ENCODE measurements around the gene CHD2. TPM values are rescaled to one million over a fixed set of nuclear protein-coding genes. Genes with fewer than 3 reads are reported as not detected.

CHD2 gene
- total and polyA plus RNA-seq, 2 donors, result 62.0 to 78.7 TPM

- no peaks in the 10 kb centered on the region for H3K4me1 ChIP-seq (ENCODE audit: control insufficient read depth in 2 of 2, insufficient read depth in 2 of 2, low read length in 2 of 2)
- no peaks in the 10 kb centered on the region for H3K27me3 ChIP-seq (ENCODE audit: control insufficient read depth in 2 of 2, insufficient read depth in 1 of 2, low read length in 1 of 2)
- H3K36me3 ChIP-seq (ENCODE audit: control insufficient read depth in 2 of 2, insufficient read depth in 2 of 2, low read length in 1 of 2), result peaks cover 54 to 91% of the 10 kb centered on the region in 2 donors
- over 99% methylated on average over 6 of the region's 6 CpGs for WGBS
- H3K4me3 ChIP-seq (ENCODE audit: low read length in 2 of 2), result no peak overlapping the region
- H3K27ac ChIP-seq (ENCODE audit: low read depth in 1 of 2, low read length in 1 of 2), result no peak overlapping the region
- H3K9me3 ChIP-seq (ENCODE audit: control insufficient read depth in 2 of 2, insufficient read depth in 1 of 2, low read length in 1 of 2), result peaks cover 4 to 5% of the 10 kb centered on the region in 2 donors
- no peak for DNase-seq (ENCODE audit: low read depth in 6 of 9, low spot score in 9 of 9)
These were observed 53.9 kb downstream of the CHD2 start for GRCh38 chr15:92954002-92954401.

GRCh38 chr15:92954578-92954977 is 54.5 kb downstream of the CHD2 start:
- H3K9me3 ChIP-seq (ENCODE audit: control insufficient read depth in 2 of 2, insufficient read depth in 1 of 2, low read length in 1 of 2), result peaks cover 2 to 4% of the 10 kb centered on the region in 2 donors
- no peak overlapping the region for H3K4me3 ChIP-seq (ENCODE audit: low read length in 2 of 2)
- 97% methylated on average over 8 of the region's 8 CpGs for WGBS
- peaks cover 53 to 91% of the 10 kb centered on the region in 2 donors for H3K36me3 ChIP-seq (ENCODE audit: control insufficient read depth in 2 of 2, insufficient read depth in 2 of 2, low read length in 1 of 2)
- H3K27me3 ChIP-seq (ENCODE audit: control insufficient read depth in 2 of 2, insufficient read depth in 1 of 2, low read length in 1 of 2), result no peaks in the 10 kb centered on the region
- DNase-seq (ENCODE audit: low read depth in 6 of 9, low spot score in 9 of 9), result peak in 3 of 9 donors; percentile 4 to 41 (median 9)
- H3K27ac ChIP-seq (ENCODE audit: low read depth in 1 of 2, low read length in 1 of 2), result no peak overlapping the region
- no peaks in the 10 kb centered on the region for H3K4me1 ChIP-seq (ENCODE audit: control insufficient read depth in 2 of 2, insufficient read depth in 2 of 2, low read length in 2 of 2)

- Histone ChIP-seq H3K27me3 (ENCODE audit: control insufficient read depth in 2 of 2, insufficient read depth in 1 of 2, low read length in 1 of 2) (no peaks in the 10 kb centered on the region), H3K36me3 (ENCODE audit: control insufficient read depth in 2 of 2, insufficient read depth in 2 of 2, low read length in 1 of 2) (peaks cover 45 to 88% of the 10 kb centered on the region in 2 donors), H3K27ac (ENCODE audit: low read depth in 1 of 2, low read length in 1 of 2) (no peak overlapping the region), H3K4me1 (ENCODE audit: control insufficient read depth in 2 of 2, insufficient read depth in 2 of 2, low read length in 2 of 2) (no peaks in the 10 kb centered on the region), H3K9me3 (ENCODE audit: control insufficient read depth in 2 of 2, insufficient read depth in 1 of 2, low read length in 1 of 2) (no peaks in the 10 kb centered on the region), H3K4me3 (ENCODE audit: low read length in 2 of 2) (no peak overlapping the region)
- WGBS, result 99% methylated on average over 2 of the region's 2 CpGs
- DNase-seq (ENCODE audit: low read depth in 6 of 9, low spot score in 9 of 9), result no peak
These were observed 55.6 kb downstream of the CHD2 start for GRCh38 chr15:92955706-92956105.

GRCh38 chr15:92958105-92958504 is 58.0 kb downstream of the CHD2 start:
- Histone ChIP-seq H3K4me3 (ENCODE audit: low read length in 2 of 2) (no peak overlapping the region), H3K27ac (ENCODE audit: low read depth in 1 of 2, low read length in 1 of 2) (no peak overlapping the region), H3K36me3 (ENCODE audit: control insufficient read depth in 2 of 2, insufficient read depth in 2 of 2, low read length in 1 of 2) (peaks cover 32 to 81% of the 10 kb centered on the region in 2 donors), H3K9me3 (ENCODE audit: control insufficient read depth in 2 of 2, insufficient read depth in 1 of 2, low read length in 1 of 2) (no peaks in the 10 kb centered on the region), H3K27me3 (ENCODE audit: control insufficient read depth in 2 of 2, insufficient read depth in 1 of 2, low read length in 1 of 2) (no peaks in the 10 kb centered on the region), H3K4me1 (ENCODE audit: control insufficient read depth in 2 of 2, insufficient read depth in 2 of 2, low read length in 2 of 2) (no peaks in the 10 kb centered on the region)
- 93% methylated on average over 8 of the region's 8 CpGs for WGBS
- no peak for DNase-seq (ENCODE audit: low read depth in 6 of 9, low spot score in 9 of 9)

GRCh38 chr15:92959219-92959618 is 59.1 kb downstream of the CHD2 start:
- Histone ChIP-seq H3K36me3 (ENCODE audit: control insufficient read depth in 2 of 2, insufficient read depth in 2 of 2, low read length in 1 of 2) (peaks cover 26 to 82% of the 10 kb centered on the region in 2 donors), H3K9me3 (ENCODE audit: control insufficient read depth in 2 of 2, insufficient read depth in 1 of 2, low read length in 1 of 2) (no peaks in the 10 kb centered on the region), H3K4me3 (ENCODE audit: low read length in 2 of 2) (no peak overlapping the region), H3K27ac (ENCODE audit: low read depth in 1 of 2, low read length in 1 of 2) (no peak overlapping the region), H3K4me1 (ENCODE audit: control insufficient read depth in 2 of 2, insufficient read depth in 2 of 2, low read length in 2 of 2) (no peaks in the 10 kb centered on the region), H3K27me3 (ENCODE audit: control insufficient read depth in 2 of 2, insufficient read depth in 1 of 2, low read length in 1 of 2) (no peaks in the 10 kb centered on the region)
- WGBS, result 93% methylated on average over 4 of the region's 4 CpGs
- DNase-seq (ENCODE audit: low read depth in 6 of 9, low spot score in 9 of 9), result no peak

- no peak for DNase-seq (ENCODE audit: low read depth in 6 of 9, low spot score in 9 of 9)
- peaks cover 21 to 73% of the 10 kb centered on the region in 2 donors for H3K36me3 ChIP-seq (ENCODE audit: control insufficient read depth in 2 of 2, insufficient read depth in 2 of 2, low read length in 1 of 2)
- 97% methylated on average over 9 of the region's 9 CpGs for WGBS
- H3K4me1 ChIP-seq (ENCODE audit: control insufficient read depth in 2 of 2, insufficient read depth in 2 of 2, low read length in 2 of 2), result no peaks in the 10 kb centered on the region
- H3K4me3 ChIP-seq (ENCODE audit: low read length in 2 of 2), result no peak overlapping the region
- no peaks in the 10 kb centered on the region for H3K9me3 ChIP-seq (ENCODE audit: control insufficient read depth in 2 of 2, insufficient read depth in 1 of 2, low read length in 1 of 2)
- no peak overlapping the region for H3K27ac ChIP-seq (ENCODE audit: low read depth in 1 of 2, low read length in 1 of 2)
- H3K27me3 ChIP-seq (ENCODE audit: control insufficient read depth in 2 of 2, insufficient read depth in 1 of 2, low read length in 1 of 2), result no peaks in the 10 kb centered on the region
These were observed 61.0 kb downstream of the CHD2 start for GRCh38 chr15:92960996-92961681.

- H3K9me3 ChIP-seq (ENCODE audit: control insufficient read depth in 2 of 2, insufficient read depth in 1 of 2, low read length in 1 of 2), result no peaks in the 10 kb centered on the region
- no peaks in the 10 kb centered on the region for H3K4me1 ChIP-seq (ENCODE audit: control insufficient read depth in 2 of 2, insufficient read depth in 2 of 2, low read length in 2 of 2)
- H3K4me3 ChIP-seq (ENCODE audit: low read length in 2 of 2), result no peak overlapping the region
- no peak overlapping the region for H3K27ac ChIP-seq (ENCODE audit: low read depth in 1 of 2, low read length in 1 of 2)
- H3K27me3 ChIP-seq (ENCODE audit: control insufficient read depth in 2 of 2, insufficient read depth in 1 of 2, low read length in 1 of 2), result no peaks in the 10 kb centered on the region
- DNase-seq (ENCODE audit: low read depth in 6 of 9, low spot score in 9 of 9), result no peak
- 100% methylated on average over 1 of the region's 1 CpG for WGBS
- H3K36me3 ChIP-seq (ENCODE audit: control insufficient read depth in 2 of 2, insufficient read depth in 2 of 2, low read length in 1 of 2), result peaks cover 20 to 74% of the 10 kb centered on the region in 2 donors
These were observed 62.8 kb downstream of the CHD2 start for GRCh38 chr15:92962914-92963313.

- WGBS, result 98% methylated on average over 2 of the region's 2 CpGs
- Histone ChIP-seq H3K9me3 (ENCODE audit: control insufficient read depth in 2 of 2, insufficient read depth in 1 of 2, low read length in 1 of 2) (no peaks in the 10 kb centered on the region), H3K36me3 (ENCODE audit: control insufficient read depth in 2 of 2, insufficient read depth in 2 of 2, low read length in 1 of 2) (peaks cover 22 to 75% of the 10 kb centered on the region in 2 donors), H3K27me3 (ENCODE audit: control insufficient read depth in 2 of 2, insufficient read depth in 1 of 2, low read length in 1 of 2) (no peaks in the 10 kb centered on the region), H3K27ac (ENCODE audit: low read depth in 1 of 2, low read length in 1 of 2) (no peak overlapping the region), H3K4me1 (ENCODE audit: control insufficient read depth in 2 of 2, insufficient read depth in 2 of 2, low read length in 2 of 2) (no peaks in the 10 kb centered on the region), H3K4me3 (ENCODE audit: low read length in 2 of 2) (no peak overlapping the region)
- DNase-seq (ENCODE audit: low read depth in 6 of 9, low spot score in 9 of 9), result no peak
These were observed 63.7 kb downstream of the CHD2 start for GRCh38 chr15:92963794-92964193.

- H3K27ac ChIP-seq (ENCODE audit: low read depth in 1 of 2, low read length in 1 of 2), result no peak overlapping the region
- DNase-seq (ENCODE audit: low read depth in 6 of 9, low spot score in 9 of 9), result no peak
These were observed 69.0 kb downstream of the CHD2 start for GRCh38 chr15:92968926-92969651.

More at GRCh38 chr15:92968926-92969651, 69.0 kb downstream of the CHD2 start:
- Histone ChIP-seq H3K4me3 (ENCODE audit: low read length in 2 of 2) (no peak overlapping the region), H3K4me1 (ENCODE audit: control insufficient read depth in 2 of 2, insufficient read depth in 2 of 2, low read length in 2 of 2) (no peaks in the 10 kb centered on the region), H3K27me3 (ENCODE audit: control insufficient read depth in 2 of 2, insufficient read depth in 1 of 2, low read length in 1 of 2) (no peaks in the 10 kb centered on the region), H3K36me3 (ENCODE audit: control insufficient read depth in 2 of 2, insufficient read depth in 2 of 2, low read length in 1 of 2) (peaks cover 35 to 81% of the 10 kb centered on the region in 2 donors), H3K9me3 (ENCODE audit: control insufficient read depth in 2 of 2, insufficient read depth in 1 of 2, low read length in 1 of 2) (no peaks in the 10 kb centered on the region)
- WGBS, result 98% methylated on average over 5 of the region's 5 CpGs
